HG03571 (cell line): ENCODE measurements around the gene TBXAS1.

ENCODE experiments used
- ATAC-seq: cut with Tn5 transposase; IDR thresholded peaks from one replicate; pipeline ENCODE4 v1.9.1; 2021; ENCODE audit not compliant: unreplicated experiment

Gene TBXAS1

DNA sequence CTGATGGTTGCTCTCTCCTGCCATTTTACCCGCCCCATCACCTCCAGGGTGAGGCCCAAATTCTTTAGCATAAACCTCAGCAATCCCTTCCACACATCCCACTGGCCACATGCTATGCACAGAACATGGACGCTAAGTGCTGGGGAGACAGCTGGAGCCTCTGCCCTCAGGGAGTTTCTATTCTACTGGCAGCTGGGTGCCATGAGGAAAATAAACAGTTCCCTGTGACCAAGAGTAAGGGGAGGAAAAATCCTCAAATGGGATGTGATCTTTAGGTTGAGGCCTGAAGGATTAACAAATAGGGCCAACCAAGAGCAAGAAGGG, 232.5 kb downstream of the TBXAS1 start:
- no peak for ATAC-seq

- peak; percentile 24 for ATAC-seq
Observed at GRCh38 chr7:140062118-140062527, 233.1 kb downstream of the TBXAS1 start.

DNA sequence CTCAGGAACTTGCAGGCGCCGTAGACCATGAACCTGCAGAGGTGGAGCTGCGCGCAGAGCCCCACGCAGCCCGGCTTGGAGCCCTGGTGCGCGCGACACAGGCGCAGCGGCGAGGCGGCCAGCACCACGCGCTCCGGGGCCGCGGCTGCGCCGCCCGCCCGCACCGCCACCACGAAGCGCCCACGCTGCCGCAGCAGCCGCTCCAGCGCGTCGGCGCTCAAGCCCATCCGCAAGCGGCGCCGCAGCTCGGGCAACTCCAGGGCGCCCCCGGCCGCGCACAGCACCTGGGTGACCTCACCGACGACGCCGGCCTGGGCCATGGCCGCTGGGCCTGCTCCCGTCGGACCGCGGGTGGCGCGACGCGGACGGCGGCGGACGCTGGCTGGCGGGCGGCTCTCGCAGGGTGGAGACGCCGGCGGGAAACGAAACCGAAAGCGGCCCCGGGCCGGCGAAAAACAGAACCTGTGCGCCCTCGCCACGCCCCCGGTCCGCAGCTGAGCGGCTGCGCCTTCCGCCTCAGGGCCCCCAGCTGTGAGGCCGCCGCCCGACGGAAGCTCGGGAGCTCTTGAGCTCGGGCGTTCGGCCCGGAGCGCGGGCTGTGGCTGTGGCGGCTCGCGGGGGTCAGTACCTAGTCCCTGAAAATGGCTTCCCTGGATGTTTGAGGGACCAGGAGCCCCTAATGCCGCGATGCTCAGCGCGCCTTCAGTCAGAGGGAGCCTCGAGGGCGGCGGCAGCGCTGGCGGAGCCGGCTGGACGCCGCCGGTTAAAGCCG, 233.7 kb downstream of the TBXAS1 start, which contains the start of gene PARP12:
PARP12 (minus strand) TSS at position 424 of the 772 bp plus-strand sequence; CDS start at position 320, 104 bp downstream.
- peak; percentile 92 for ATAC-seq

DNA sequence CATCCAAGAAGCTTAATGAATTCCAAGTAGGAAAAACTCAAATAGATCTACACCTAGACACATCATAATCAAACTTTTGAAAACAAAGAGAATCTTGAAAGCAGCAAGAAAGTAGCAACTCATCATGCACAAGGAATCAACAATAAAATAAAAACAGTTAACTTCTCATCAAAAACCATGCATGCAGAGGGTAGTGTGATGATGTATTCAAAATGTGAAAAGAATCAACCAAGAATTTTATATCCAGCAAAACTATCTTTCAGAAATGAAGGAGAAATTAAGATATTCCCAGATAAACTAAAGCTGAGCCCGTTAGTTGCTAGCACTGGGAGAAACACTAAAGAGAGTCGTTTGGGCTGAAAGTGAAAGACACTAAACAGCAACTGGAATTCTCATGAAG, 238.0 kb downstream of the TBXAS1 start:
- no peak for ATAC-seq

DNA sequence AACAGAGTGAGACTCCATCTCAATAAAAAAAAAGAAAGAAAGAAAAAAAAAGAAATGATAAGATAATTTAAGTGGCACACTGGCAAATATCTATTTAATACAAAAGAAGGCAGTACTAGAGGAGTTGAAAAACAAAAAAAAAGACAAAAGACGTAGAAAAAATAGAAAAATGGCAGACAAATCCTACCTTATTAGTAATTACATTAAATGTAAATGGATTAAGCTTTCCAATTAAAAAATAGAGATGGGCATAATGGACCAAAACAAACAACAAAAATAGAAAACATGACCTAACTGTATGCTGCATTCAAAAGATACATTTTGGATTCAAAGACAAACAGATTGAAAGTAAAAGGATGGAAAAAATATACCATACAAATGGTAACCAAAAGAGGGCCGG, 239.0 kb downstream of the TBXAS1 start:
- ATAC-seq: no peak

DNA sequence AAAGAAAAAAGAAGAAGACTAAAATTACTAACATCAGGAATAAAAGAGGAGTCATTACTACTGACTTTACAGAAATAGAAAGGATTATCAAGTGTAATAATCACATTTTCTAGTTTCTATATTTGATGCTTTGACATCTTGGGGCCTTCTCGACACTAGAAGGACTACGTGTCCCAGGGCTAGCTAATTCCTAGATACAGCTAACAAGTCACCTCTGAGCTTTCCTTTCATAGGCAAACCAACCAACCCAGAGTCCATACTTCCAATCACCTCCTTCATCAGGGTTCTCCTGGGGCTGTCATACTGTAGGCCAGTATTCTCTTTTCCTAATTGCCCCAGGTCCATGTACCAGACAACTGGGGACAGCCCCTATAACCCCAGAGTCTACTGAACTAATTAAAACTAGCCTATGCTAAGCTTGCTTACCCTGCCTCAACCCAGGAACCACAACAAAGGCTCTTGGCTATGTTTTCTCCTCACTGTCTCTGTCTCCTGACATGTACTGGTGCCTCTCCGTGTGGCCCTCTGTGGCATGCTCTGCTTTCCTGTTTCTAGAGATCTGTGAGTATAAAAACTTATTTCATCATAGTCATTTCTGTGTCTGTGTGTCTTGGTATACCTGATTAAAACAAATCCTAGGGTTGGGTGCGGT, 240.4 kb downstream of the TBXAS1 start:
- no peak for ATAC-seq
